NCI-H1436 treated with DMSO at 0.1 percent for 48 hours (cell line): ENCODE results near the gene CFAP46.

Source experiments
- DNase-seq: peaks from one replicate; lab custom pipeline; 2025; lab: John Stamatoyannopoulos, UW

The CFAP46 gene

DNA sequence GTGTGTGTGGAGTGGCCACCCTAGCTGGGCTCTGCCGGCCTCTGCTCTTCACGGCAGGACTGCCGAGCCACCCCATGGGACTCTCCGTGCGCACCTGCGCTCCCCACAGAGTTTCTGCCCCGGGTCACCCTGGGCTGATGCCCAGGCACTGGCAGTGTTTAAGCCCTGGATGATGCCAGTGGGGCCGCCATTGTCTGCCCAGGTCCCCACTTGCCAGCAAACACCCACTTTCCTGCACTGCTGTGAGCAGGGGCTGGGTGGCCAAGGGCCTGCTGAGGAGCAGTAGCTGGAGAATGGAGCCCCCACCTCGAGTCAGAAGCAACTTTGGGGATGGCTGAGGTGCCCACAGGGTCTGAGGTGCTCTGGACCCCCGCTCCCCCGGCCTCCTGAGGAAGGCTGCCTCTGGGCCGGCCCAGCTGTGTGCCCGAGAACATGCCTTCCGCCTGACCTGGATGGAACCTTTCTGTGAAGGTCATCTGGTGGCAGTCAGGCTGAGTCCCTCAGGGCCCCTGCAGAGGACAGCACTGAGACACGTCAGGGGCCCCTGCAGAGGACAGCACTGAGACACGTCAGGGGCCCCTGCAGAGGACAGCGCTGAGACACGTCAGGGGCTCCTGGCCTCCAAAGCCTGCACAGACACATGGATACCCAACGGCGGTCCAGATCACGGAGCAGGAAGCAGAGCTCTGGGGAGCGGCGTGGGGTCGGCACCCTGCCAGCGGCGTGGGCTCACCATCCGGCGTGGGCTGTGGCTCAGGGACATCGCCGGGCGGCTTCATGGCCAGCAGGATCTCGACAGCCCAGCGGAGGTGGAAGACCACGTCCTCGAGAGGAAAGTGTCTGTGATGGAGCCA is 62.0 kb downstream of the CFAP46 start:
- no peak for DNase-seq

DNA sequence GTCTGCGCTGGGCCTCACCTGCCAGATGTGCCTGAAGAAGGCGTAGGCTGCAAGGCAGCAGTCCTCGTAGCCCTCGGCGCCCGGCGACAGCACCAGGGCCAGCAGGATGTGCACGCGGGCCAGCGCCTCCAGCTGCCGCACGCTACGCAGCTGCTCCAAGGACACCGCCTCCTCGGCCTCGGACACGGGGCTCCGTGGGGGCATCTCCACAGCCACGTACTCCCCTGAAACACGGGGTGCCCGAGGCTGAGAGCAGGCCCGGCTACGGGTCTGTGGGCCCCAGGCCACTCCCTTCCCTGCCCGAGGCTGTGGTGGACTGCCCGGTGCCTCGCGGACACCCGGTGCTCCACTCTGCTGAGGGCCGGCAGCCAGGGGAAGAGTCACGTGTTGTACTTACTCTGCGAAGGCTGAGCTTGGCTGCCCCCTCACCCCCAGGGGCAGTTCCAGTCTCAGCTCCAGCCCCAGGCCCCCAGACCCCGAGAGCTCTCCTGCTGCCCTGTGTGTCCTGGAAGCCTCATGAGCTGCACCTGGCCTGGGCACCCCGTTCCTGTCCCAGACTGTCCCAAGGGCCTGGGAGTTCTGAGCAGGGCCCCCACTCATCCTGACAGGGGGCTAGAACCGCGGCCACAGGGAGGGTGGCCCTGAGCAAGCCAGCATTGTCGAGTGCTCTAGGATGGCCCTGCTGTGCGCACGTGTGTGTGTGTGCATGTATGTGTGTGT is 62.8 kb downstream of the CFAP46 start:
- DNase-seq, result no peak

DNA sequence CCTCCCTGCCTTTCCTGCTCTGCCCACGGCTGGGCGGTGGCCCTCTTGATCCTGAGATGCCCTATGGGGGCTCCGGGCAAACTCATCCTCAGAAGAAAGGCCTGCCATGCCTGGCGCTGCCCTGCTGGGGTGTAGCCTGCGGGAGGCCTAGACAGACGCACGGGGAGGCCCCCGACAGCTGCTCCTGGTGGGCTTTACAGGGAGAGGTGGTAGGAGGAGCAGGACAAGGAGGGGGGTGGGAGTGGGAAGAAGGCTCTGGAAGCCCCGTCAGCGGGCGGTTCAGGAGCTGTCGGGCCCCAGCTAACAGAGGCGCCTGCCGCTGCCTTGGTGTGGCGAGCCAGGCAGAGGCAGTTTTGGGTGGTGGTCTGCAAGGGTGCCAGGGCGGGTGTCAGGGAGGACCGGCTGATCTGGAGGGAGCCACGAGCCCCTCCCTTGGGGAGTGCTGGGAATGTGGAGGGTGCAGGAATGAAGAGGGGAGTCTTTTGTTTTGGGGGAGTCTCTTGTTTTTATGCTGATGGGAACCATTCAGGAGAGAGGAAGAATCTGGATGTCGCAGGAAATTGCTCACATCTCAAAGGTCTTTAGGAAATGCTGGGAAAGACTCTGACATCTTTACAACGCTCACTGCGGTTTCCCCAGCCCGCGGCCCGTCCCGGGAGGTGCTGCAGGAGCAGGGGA is 63.5 kb downstream of the CFAP46 start:
- no peak for DNase-seq

DNA sequence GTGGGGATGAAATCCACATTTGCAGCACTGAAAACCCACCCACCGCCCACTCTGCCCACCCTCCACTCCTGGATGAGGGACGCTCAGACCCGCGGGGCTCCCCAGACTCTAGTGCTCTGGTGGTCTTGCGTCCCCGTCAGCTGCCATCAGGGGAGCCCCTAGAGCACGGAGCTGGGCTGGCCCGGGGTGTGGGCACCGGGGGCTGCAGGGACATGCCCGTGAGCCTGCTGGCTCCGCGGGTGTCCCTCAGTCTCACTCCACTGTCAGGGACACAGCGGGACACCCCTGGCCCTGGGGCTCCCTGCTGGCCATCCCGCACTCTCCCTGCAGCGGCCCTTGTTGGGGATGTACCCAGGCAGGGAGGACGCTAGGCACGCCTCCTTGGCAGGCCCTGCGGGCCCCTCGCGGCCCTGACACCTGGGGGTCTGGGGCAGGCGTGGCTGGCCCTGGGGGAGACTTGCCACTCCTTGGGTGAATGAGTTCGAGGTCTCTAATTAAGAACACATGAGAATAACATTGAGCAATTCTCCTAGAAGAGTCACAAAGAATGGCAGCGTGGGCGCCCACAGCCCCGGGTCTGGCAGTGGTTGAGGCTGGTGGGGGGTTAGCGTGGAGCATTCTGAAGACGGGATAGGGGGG is 64.2 kb downstream of the CFAP46 start:
- DNase-seq, result no peak

DNA sequence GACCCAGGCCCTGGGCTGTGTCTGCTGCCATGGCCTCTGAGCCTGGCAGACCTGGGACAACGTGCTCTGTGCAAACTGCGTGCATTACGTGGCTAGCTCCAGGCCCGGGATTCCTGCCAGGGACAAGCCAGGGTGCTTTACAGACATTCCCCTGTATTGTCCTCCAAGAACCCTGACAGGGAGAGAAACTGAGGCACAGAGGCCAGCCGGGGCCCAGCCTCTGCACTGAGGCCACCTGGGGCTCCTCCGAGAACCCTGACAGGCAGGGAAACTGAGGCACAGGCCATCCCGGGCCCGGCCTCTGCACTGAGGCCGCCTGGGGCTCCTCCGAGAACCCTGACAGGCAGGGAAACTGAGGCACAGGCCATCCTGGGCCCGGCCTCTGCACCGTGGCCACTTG is 64.9 kb downstream of the CFAP46 start:
- DNase-seq, result no peak

DNA sequence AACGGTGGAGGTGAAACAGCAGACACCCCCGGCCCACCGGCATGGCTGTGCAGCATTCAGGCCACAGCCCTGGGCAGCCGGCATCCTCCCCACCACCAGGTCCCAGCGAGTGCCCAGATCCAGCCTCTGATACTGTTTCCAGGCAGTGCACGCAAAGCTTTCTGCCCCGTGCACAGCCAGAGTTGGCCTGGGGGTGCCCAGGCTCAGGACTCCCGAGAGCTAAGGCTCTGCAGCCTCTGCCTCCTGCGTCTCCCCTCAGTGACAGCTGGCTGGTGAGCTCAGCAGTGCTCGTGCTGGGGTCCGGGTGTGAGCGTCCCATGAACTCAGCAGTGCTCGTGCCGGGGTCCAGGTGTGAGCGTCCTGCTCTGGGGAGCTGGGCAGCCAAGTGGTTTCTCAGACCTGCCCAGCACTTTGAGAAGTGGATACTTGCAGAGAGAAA is 65.4 kb downstream of the CFAP46 start:
- DNase-seq, result no peak

DNA sequence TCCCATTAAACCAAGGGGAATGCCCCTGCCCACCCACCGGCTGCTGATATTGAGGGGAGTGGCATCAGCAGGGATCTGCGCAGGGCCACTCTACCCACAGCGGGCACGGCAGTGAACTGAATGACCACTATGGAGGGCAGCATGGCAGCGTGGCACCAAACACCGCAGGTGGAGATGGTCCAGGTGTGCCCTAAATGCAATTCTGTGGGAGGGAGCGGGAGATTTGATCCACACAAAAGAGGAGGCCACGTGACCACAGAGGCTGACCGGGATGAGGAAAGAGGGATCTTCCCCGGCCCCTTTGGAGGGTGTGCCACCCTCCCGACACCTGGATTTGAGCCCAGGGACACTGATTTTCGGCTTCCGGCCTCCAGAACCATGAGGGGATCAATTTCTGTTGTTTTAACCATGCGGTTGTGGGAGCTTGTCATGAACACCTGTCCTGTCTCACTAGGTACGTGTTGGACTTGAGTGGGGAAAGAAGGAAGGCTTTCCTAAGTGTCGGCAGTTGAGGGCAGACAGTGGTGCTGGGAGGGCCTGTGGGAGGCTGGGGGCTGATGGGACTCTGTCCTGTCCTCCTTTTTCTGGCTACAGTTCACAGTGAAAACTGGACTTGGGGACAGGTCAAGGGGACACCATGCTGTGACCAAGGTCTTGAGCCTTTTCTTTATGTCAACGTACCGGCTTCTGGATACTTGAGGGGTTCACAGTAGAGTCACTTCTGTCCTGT is 66.1 kb downstream of the CFAP46 start:
- no peak for DNase-seq

DNA sequence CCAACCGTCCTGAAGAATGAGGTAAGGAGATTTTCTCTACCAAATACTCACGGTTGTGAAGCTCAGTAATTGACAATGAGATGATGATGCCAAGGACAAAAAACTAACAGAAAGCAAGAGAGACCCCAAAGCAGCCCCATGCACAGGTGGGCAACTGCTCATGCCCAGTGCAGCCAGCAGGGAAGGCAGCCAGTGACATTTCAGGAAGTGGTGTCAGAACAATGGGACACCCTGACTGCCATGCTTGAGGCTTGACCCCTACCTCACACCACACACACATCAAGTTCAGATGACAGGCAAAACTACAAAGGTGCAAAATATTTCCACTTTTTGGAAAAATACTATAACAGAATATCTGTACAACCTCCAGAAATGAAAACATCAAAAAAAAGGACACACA is 66.9 kb downstream of the CFAP46 start:
- no peak for DNase-seq

DNA sequence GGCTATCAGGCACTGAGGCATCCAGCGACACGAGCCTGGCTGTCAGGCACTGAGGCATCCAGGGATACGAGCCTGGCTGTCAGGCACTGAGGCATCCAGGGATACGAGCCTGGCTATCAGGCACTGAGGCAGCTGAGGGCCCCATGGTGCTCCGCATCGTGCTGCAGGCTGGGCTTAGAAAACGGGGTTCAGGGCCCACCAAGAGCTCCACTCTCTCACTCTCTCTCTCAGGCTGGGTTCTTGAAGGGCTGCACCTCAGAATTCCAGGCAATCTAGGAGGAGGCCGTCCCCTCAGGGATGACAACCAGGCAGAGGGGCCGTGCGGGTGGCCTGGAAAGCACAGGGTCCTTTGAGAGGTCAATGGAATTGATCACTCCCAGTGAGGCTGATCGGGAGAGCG is 69.0 kb downstream of the CFAP46 start:
- DNase-seq, result no peak

DNA sequence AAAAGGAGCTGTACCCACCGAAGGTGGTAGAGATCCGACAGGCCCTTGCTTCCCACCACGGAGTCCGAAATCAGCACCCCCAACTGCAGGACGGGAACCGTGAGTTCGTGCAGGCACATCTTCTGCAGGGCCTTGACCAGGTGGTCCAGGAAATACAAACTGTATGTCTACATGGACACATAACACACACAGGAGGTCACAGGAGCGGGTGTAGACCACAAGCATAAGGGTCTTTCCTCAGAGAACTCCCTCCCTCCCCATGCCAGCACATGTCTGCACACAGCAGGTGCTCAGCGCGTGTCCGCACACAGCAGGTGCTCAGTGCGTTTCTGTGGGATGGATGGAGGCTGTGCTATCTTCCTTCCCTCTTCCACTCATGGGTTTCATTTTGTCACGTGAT is 69.7 kb downstream of the CFAP46 start:
- no peak for DNase-seq

DNA sequence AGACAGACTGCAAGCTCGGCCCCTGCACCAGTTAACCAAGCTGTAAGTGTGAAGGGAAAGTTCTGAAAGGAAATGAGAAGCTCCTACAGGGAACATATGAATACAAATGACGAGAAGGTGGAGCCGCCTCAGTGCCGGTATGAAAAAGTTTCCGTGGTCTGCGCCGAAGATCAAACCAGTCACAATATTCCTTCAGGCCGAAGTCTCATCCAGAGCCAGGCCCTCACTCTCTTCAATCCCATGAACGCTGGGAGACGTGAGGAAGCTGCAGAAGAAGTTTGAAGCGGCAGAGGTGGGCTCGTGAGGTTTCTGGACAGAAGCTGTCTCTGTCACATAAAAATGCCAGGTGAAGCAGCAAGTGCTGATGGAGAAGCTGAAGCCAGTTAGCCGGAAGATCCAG is 71.9 kb downstream of the CFAP46 start:
- DNase-seq, result no peak

DNA sequence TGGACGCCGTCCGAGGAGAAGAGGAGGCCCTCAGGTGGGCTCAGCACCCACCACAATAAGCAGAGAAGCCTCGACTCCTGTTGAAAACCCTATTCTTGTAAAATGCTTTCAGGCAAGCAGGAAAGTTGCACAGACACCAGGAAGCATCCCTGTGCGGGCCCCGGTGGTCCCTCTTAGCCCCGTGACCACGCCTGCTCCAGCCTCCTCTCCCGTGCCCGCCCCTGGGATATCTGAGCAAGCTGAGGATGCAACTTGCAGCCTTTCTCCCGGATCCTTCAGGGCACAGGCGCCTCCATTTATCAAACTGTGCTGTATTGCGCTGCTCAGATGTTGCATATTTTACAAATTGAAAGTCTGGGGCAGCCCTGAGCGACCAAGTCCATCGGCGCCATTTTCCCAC is 72.7 kb downstream of the CFAP46 start:
- DNase-seq, result no peak

DNA sequence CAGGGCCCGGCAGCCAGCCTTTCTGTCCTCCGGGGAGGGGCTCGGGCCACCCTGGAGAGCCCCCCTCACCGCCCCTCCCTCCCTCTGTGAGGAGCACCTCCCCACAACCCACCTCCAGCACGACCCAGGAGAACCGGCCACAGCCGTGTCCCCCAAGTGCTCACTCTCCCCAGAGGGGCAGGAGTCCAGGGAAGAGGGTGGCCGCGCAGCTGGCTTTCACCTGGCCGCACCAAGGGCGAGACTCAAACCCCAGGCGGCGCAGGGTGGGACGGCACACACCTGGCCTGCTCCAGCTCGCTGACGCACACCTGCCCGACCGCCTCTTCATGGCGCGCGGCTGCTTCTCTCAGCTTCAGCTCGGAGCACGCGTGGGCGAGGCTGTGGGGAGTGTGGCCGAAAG is 73.4 kb downstream of the CFAP46 start:
- no peak for DNase-seq

DNA sequence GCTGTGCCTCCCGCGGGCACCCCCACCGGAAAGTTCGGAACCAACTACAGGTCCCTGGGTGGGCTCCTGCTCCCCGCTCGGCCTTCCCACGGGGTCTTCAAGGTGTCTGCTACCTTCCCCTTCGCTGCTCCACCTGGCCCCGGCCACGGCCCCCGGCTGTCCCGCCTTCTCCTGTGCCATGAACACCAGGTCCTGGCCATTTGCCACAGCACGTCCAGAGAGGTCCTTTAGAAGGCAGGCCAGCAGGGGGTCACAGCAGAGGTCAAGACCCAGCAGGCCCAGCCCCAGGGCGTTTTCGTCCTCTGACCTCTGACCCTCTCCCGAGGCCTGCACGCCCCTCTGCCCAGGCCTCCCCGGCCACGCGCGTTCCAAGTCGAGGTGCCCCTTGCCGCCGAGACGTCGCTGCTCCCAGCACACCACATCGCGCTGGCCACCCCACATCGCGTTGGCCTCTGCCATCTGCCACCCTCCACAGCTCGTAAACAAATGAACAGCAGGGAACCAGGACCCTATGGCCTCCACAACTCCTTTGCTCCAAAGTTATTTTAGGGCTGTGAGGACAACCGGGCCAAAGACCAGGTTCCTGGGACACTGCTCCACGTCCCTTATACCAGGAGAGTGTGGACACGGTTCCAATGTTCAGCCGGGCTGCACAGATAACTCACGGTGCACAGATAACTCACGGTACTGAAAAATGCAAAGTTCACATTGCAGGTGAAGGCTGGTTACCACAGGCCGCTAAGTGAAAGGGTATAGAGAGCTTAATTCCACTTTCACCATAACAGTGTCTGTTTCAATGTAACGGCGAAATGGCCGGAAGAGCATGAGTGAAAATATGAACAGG is 74.3 kb downstream of the CFAP46 start:
- no peak for DNase-seq

DNA sequence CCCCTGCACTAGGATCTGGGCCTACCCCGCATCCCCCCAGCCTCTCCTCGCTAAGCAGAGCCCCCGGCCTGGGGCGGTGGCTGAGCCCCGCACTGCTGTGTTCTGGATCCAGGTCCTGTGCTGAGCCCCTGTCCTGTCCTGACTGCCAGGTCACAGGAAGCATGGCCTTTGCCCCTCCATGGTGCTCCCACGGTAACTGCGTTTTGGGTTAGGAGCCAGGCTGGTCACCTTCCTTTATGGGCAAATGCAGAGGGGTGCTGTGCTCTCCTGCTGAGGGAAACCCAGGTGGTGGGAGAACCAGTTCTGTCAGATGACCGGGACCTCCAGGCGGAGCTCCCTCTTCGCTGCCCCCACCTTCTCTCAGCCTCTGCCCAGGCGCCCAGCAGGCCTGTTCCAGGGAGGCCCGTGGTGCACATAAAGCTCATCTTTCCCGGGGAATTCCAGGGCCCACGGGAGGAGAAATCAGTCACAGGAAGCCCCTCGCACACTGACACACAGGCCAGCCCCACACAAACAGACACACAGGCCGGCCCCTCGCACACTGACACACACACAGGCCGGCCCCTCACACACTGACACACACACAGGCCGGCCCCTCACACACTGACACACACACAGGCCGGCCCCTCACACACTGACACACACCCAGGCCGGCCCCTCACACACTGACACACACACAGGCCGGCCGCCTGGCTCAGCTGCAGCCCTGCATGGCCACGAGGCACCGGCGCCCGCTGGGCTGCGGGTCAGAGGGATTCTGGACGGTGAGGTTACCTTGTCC is 75.6 kb downstream of the CFAP46 start:
- DNase-seq, result no peak

DNA sequence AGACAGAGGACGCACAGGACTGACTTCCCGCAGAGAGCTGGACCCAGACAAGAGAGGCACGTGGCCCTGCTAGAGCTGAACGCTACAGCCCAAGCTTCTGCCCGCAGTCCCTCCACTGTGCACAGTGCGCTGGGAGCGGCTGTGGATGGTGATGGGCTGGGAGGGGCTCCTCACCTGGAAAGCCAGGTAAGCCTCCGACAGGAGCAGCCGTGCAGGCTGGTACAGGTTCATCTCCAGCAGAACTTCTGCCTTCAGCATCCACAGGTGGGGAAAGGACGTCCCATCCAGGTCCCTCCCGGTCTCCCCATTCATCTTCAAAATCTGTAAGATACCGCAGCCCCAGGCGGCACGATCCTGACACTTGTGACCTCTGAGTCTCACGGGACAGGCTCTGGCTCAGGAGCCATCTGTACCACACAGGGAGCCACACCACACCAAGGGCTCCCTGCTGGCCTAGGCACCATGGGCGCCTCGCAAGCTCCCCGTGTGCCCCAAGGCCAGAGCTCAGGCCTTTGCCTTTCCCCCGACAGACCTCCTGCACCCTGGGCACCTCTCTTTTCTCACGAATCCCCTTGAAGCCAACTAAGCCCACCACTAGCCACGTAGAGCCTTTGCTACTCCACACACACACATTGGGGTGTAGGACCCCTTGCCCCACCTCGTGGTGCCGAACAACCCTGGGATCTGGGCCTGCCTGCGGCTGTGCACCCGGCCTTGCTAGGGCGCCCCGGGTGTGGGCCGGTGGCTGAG is 76.3 kb downstream of the CFAP46 start:
- no peak for DNase-seq

DNA sequence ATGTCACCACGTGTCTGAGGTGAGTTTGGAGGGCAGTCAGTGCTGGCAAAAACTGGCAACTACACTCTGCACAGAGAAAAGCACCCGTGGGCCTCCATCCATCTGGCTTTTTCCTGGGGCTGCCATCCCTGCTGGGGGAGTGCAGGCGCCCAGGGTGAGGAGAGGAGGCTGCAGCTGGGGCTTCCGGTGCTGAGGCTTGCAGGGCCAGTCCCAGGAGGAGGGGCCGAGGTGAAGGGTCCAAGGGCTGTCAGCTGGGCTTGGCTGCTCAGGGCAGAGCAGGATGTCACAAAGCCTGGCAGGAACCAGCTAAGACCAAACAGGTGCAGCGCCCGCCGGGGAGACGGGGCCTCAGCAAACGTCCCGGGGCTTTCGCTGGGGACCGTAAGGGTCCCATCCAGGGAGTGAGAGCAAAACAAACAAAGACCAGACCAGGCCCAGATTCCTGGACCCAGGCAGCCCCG is 77.2 kb downstream of the CFAP46 start:
- no peak for DNase-seq

DNA sequence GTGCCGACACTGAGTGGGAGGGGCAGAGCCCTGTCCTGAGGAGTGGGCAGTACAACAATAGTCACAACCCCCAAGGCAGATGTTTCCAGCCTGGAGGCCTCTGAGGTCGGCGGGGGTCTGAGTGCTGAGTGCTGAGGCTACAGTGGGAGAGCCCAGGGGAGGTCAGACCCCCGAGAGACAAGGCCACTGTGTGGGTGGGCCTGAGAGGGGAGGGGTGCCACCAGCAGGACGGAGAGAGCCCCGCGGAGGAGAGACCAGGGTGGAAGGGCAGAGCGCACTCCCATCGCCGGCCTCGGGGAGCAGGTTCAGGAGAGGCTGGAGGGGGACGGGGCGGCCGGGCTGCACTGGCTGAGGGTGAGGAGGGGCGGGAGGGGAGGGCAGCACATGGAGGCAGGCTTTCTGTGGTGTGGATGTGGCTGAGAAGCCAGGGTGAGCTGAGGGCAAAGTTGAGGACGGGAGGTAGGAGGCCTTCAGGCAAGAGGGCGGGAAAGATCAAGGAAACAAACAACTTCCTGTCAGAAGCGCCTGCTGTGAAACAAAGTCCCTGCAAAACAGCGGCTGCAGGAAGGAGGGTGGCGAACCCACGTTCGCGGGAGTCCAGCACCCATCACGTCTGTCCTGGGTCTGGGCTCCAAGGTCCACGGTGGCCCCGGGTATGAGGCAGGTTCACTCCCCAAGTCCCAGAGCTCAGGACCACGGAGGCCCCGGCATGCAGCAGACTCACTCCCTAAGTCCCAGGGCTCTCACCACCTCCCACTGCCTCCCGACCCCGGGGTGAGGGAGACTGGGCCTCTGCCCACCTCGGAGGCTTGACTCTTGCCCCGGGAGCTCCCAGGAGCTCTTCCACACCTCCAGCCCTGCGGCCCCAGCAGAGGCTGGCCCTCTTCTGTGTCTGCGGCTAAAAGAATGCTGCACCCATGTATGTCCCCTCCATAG is 79.6 kb downstream of the CFAP46 start:
- no peak for DNase-seq
